Gastroesophageal sphincter (tissue), 3 donors: ENCODE measurements around the gene PPP6C.

Experiments
- POLR2AphosphoS5 ChIP-seq: sonication (generic); formaldehyde crosslinking; IDR thresholded peaks from one replicate; pipeline ENCODE4 v1.6.1; 2017; ENCODE audit warnings: antibody characterized with exemption
- TF ChIP-seq, protein P1 (sequence below), 4 experiments: fragments of 200-600 bp in 2 of 4; fragments of 450-650 bp in 2 of 4; sonication (generic) in 1 of 4; IDR thresholded peaks; one replicate each; pipeline ENCODE4 v1.5.1; 2017 to 2019; ENCODE audit warnings: antibody characterized with exemption in 4 of 4, mild to moderate bottlenecking in 2 of 4, moderate library complexity in 2 of 4

DNA sequence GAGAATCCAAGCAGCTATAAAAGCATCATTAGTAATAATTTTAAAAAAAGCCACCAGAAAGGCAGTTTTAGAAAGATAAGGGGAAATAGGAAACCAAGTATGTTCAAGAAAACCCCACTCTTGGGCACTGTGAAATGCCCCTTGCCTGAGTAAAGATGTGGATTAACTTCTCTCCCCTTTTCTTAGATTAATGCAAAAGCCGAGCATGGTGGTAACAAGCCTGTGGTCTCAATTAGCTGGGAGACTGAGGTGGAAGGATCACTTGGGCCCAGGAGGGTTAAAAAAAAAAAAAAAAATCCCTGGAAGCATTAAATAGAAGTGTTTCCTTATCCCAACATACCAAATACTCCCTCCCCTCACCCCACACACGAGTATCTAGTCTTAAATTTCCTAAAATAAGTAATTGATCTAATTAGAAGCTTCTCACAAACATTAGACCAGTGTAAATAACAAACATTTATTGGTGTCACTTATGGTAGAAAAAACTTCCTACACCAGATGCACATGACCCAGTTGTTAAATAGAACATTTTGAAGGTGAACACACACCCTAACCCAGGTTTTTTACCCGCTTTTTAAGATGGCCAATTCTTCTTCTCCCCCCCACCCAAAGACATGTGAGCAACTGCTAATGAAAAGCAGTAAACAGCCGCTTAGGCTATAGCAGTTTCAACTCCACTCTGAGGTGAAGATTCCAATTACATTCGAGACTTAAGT, 46.4 kb upstream of the PPP6C start:
- TF ChIP-seq, protein P1, sequence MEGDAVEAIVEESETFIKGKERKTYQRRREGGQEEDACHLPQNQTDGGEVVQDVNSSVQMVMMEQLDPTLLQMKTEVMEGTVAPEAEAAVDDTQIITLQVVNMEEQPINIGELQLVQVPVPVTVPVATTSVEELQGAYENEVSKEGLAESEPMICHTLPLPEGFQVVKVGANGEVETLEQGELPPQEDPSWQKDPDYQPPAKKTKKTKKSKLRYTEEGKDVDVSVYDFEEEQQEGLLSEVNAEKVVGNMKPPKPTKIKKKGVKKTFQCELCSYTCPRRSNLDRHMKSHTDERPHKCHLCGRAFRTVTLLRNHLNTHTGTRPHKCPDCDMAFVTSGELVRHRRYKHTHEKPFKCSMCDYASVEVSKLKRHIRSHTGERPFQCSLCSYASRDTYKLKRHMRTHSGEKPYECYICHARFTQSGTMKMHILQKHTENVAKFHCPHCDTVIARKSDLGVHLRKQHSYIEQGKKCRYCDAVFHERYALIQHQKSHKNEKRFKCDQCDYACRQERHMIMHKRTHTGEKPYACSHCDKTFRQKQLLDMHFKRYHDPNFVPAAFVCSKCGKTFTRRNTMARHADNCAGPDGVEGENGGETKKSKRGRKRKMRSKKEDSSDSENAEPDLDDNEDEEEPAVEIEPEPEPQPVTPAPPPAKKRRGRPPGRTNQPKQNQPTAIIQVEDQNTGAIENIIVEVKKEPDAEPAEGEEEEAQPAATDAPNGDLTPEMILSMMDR (IDR thresholded peaks at IDR 0.05), result no peak
- TF ChIP-seq POLR2AphosphoS5, result no peak
